Skeletal muscle satellite cell (primary cell): ENCODE measurements around the gene ADM2.

Experiments
- H3K27me3 ChIP-seq: 2 replicates; pipeline ENCODE4 v1.7.0; 2013; ENCODE audit warnings: low read length; ENCODE audit not compliant: control insufficient read depth, insufficient read depth
- H3K36me3 ChIP-seq: 2 replicates; pipeline ENCODE4 v1.7.0; 2013; ENCODE audit warnings: mild to moderate bottlenecking, control low read depth, low read length; ENCODE audit not compliant: insufficient read depth
- H3K4me1 ChIP-seq: 2 replicates; pipeline ENCODE4 v1.7.0; 2013; ENCODE audit warnings: low read length; ENCODE audit not compliant: control insufficient read depth, insufficient read depth
- H3K4me2 ChIP-seq: 2 replicates; pipeline ENCODE4 v1.7.0; 2013; ENCODE audit warnings: mild to moderate bottlenecking, low read length
- H3K4me3 ChIP-seq: 2 replicates; pipeline ENCODE4 v1.7.0; 2013; ENCODE audit warnings: low read length
- H3K9ac ChIP-seq: 2 replicates; pipeline ENCODE4 v1.7.0; 2013; ENCODE audit warnings: mild to moderate bottlenecking, low read depth, low read length, moderate library complexity
- H3K9me3 ChIP-seq: replicated peaks from 2 replicates; pipeline ENCODE4 v1.7.0; 2013; ENCODE audit warnings: mild to moderate bottlenecking, control low read depth, low read length

Gene ADM2

DNA sequence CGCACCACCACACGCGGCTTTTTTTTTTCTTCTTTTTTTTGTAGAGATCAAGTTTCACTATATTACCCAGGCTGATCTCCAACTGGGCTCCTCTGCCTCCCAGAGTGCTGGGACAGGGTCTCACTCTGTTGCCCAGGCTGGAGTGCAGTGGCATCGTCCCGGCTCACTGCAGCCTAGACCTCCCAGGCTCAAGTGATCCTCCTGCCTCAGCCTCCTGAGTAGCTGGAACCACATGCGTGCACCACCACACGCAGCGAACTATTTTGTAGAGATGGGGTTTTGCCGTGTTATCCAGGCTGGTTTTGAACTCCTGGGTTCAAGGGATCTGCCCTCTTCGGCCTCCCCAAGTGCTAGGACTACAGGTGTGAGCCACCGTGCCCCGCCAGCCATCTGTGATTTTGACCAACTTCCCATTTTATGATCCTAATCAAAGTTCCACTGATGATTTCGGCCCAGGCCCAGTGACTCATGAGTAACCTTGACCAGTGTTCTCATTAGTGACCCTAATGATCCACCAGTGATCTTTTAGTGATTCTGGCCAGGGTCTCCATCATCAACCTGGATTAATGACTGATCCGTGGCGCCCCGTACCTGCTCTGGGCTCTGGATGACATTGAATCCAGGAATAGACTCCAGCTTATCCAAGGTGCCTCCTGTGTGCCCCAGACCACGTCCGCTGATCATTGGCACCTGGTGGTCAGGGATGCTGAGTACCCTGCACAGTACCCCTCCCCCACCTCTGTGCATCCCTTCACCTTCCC, 46.8 kb downstream of the ADM2 start:
- no peak overlapping the region for H3K9ac ChIP-seq
- H3K36me3 ChIP-seq = peaks cover 14% of the 10 kb centered on the region
- peaks cover 29% of the 10 kb centered on the region for H3K27me3 ChIP-seq
- no peaks in the 10 kb centered on the region for H3K9me3 ChIP-seq
- no peak overlapping the region for H3K4me2 ChIP-seq
- H3K4me3 ChIP-seq = no peak overlapping the region
- H3K4me1 ChIP-seq = peaks cover 59% of the 10 kb centered on the region

- peaks cover 56% of the 10 kb centered on the region for H3K4me1 ChIP-seq
Measured at GRCh38 chr22:50528682-50529415, 47.5 kb downstream of the ADM2 start.

GRCh38 chr22:50529416-50529896, 48.1 kb downstream of the ADM2 start:
- Histone ChIP-seq H3K9ac (peak overlapping the region; percentile 67), H3K4me3 (peak overlapping the region; percentile 58), H3K4me2 (peak overlapping the region; percentile 73), H3K36me3 (peaks cover under 1% of the 10 kb centered on the region), H3K9me3 (no peaks in the 10 kb centered on the region), H3K27me3 (peaks cover 29% of the 10 kb centered on the region), H3K4me1 (peaks cover 52% of the 10 kb centered on the region)

More at GRCh38 chr22:50528682-50529415, 47.5 kb downstream of the ADM2 start:
- H3K9me3 ChIP-seq = no peaks in the 10 kb centered on the region
- H3K27me3 ChIP-seq = peaks cover 29% of the 10 kb centered on the region
- no peak overlapping the region for H3K4me3 ChIP-seq
- H3K36me3 ChIP-seq = peaks cover 7% of the 10 kb centered on the region
- no peak overlapping the region for H3K9ac ChIP-seq
- H3K4me2 ChIP-seq = peak overlapping the region; percentile 73

- H3K9ac ChIP-seq = peak within 1 kb of the TSS; percentile 67
- H3K36me3 ChIP-seq = no peaks in the 10 kb centered on the region
- peaks cover 29% of the 10 kb centered on the region for H3K27me3 ChIP-seq
- H3K9me3 ChIP-seq = no peaks in the 10 kb centered on the region
- peaks cover 47% of the 10 kb centered on the region for H3K4me1 ChIP-seq
- peak within 1 kb of the TSS; percentile 58 for H3K4me3 ChIP-seq
- peak within 1 kb of the TSS; percentile 73 for H3K4me2 ChIP-seq
Measured at GRCh38 chr22:50529897-50530579, 48.7 kb downstream of the ADM2 start, which contains the start of gene TYMP. Gene TYMP (minus strand): TSS chr22:50530012. CDS start chr22:50529709, 303 bp downstream.

- H3K27me3 ChIP-seq = peaks cover 29% of the 10 kb centered on the region
- no peaks in the 10 kb centered on the region for H3K9me3 ChIP-seq
- peaks cover 47% of the 10 kb centered on the region for H3K4me1 ChIP-seq
- H3K4me3 ChIP-seq = peak overlapping the region; percentile 58
- no peaks in the 10 kb centered on the region for H3K36me3 ChIP-seq
- H3K4me2 ChIP-seq = peak overlapping the region; percentile 73
- peak overlapping the region; percentile 67 for H3K9ac ChIP-seq
Measured at GRCh38 chr22:50530580-50530876, 49.2 kb downstream of the ADM2 start.

- Histone ChIP-seq H3K27me3 (peaks cover 29% of the 10 kb centered on the region), H3K4me1 (peaks cover 47% of the 10 kb centered on the region), H3K36me3 (no peaks in the 10 kb centered on the region), H3K4me2 (peak overlapping the region; percentile 73), H3K9ac (peak overlapping the region; percentile 67), H3K9me3 (no peaks in the 10 kb centered on the region), H3K4me3 (peak overlapping the region; percentile 58)
Measured at GRCh38 chr22:50530877-50531545, 49.7 kb downstream of the ADM2 start.

DNA sequence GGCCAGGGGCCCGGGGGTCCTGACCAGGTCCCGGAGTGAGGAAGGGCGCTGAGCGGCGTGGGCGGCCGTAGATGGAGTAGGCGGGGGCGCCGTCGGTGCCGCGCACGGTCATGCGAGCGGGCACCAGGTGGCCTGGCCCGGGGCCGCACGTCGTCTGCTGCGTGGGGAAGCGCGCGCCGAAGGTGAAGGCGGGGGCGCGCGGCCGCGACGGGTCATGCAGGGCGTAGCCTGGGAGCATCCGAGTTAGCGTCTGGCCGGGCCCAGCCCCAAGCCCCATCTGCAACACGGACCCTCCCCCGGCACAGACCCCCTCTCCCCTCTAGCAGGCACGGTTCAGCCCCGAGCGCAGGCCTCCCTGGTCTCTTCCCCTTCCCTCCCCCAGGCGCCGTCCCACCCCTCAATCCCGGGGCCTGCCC, 50.2 kb downstream of the ADM2 start:
- Histone ChIP-seq H3K4me2 (peak overlapping the region; percentile 73), H3K9me3 (no peaks in the 10 kb centered on the region), H3K27me3 (peaks cover 29% of the 10 kb centered on the region), H3K9ac (peak overlapping the region; percentile 64), H3K4me1 (peaks cover 46% of the 10 kb centered on the region), H3K36me3 (no peaks in the 10 kb centered on the region), H3K4me3 (peak overlapping the region; percentile 58)

DNA sequence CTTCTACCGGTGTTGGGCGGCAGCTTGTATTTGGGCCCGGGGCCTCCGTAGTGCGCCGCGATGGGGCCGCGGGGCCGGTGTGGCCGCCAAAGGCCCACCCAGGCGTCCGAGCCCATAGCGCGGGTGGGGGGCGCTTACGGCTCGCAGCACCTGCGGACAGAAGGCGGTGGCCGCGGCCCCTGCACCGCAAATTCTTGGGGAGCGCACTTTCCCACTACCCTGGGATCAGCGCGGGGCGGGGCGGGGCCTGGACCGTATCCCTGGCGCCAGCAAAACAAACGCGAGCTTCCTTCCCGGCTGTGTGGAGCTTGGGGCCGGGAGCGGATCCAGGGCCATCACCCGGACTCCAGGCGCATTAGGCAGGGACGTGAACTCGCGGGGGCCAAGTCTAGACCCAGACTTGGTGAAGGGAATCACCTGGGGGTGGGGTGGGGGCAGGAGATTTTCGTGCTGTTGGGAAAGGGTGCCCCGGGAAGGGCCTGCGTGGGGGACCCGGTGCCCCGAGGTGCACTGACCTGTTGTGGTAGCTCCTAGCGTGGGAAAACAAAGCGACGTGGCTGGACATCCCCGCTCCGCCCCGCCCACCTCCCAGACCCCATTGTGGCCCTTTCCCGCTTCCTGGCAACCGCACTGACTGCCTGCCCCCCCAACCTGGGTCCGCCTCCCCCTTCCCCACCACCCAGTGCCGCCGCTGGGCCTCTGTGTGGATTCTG, 50.8 kb downstream of the ADM2 start:
- Histone ChIP-seq H3K9ac (peak overlapping the region; percentile 63), H3K4me1 (peaks cover 41% of the 10 kb centered on the region)

GRCh38 chr22:50532824-50533796, 51.8 kb downstream of the ADM2 start:
- H3K4me1 ChIP-seq = peaks cover 36% of the 10 kb centered on the region

More for the DNA sequence above, 50.8 kb downstream of the ADM2 start:
- no peaks in the 10 kb centered on the region for H3K9me3 ChIP-seq
- peak overlapping the region; percentile 73 for H3K4me2 ChIP-seq
- H3K4me3 ChIP-seq = peak overlapping the region; percentile 58
- H3K27me3 ChIP-seq = peaks cover 29% of the 10 kb centered on the region
- H3K36me3 ChIP-seq = no peaks in the 10 kb centered on the region

More at GRCh38 chr22:50532824-50533796, 51.8 kb downstream of the ADM2 start:
- Histone ChIP-seq H3K4me2 (no peak overlapping the region), H3K9me3 (no peaks in the 10 kb centered on the region), H3K4me3 (no peak overlapping the region), H3K36me3 (no peaks in the 10 kb centered on the region), H3K9ac (no peak overlapping the region), H3K27me3 (peaks cover 29% of the 10 kb centered on the region)
